ENCODE measurements around the gene LIPT1.
"Not testable (repeated sequence)": the region's sequence is repeated elsewhere in the genome, so short reads cannot be mapped to it uniquely, and the experiment has no call there.

LIPT1 gene

DNA sequence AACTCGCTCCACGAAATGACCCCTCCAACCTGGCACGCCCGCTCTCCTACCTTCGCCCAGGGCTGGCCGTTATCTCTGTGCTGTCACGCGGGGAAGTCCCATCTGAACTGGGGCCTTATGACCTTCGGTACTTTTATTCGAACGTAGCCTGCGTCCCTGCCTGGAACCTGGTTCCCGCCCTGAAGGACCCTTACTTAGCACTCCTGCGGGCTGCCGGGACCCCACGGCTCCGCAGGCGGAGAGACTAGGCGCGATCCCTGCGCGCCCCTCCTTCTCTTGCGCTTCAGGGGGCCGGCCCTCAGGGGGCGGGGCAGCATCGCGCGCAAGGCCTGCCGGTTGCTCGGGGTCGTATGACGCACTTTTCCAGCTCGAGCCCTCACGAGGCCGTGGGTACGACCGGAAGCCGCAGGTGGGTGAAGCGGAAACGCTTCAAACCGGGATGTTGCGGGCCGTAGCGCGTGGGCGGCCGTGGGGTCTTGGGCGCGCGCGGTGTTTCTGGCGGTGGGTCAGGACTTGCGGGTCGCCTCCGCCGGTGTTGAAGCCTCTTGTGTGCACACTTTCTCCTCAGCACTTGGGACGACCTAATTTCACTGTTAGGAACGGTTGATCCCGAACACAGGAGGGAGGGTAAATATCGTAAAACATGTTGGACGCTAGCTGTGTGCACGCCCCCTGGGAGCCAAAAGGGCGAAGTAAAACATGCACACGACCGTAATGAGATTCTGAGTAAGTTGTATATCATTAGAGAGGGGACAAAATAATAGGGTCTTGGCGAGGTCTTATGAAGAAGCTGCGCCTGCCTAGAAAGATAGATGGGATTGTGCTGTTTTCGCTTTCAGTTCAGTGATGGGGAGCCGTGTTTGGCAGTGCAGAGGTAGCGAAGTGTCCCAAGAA is at the start of gene LIPT1, which contains the start of gene TSGA10:
Gene LIPT1, plus strand, starts transcription at position 325 of the 894 bp plus-strand sequence. CDS start 6,991 bp downstream, outside the sequence.
Gene TSGA10, minus strand, starts transcription at position 300 of the 894 bp plus-strand sequence. CDS start 45,503 bp downstream, outside the sequence.
- Mint-ChIP-seq H3K27ac (peak within 1 kb of the TSS; percentile 86), H3K36me3 (ENCODE audit: low read depth) (peaks cover 24% of the 10 kb centered on the region), H3K4me3 (peak within 1 kb of the TSS; percentile 87), H3K4me1 (ENCODE audit: low read depth) (peaks cover 15% of the 10 kb centered on the region), H3K9me3 (no peaks in the 10 kb centered on the region), H3K27me3 (ENCODE audit: low read depth) (no peaks in the 10 kb centered on the region)
- DNase-seq (ENCODE audit: low spot score), result peak; percentile 95

DNA sequence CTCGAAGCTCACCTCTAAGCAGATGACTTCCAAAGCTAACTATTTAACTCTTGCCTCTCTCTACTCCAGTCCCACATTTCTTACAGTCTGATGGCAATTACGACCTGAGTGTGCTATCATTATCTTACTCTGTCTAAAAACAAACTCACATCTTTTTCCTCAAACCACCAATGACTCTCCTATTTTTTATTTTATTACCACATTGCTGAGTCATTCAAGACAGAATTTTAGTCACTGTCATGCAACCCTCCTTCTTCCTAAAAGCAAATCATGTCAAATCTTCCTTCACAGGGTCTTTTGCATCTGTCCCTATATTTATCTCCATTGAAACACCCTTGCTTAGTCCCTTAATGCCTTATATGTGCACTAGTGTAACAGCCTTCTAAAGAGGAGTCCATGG is 47.9 kb upstream of the LIPT1 start:
- DNase-seq (ENCODE audit: low spot score), result no peak
- no peaks in the 10 kb centered on the region for H3K36me3 Mint-ChIP-seq (ENCODE audit: low read depth)
- no peaks in the 10 kb centered on the region for H3K9me3 Mint-ChIP-seq
- no peak overlapping the region for H3K4me3 Mint-ChIP-seq
- H3K27me3 Mint-ChIP-seq (ENCODE audit: low read depth), result no peaks in the 10 kb centered on the region
- no peaks in the 10 kb centered on the region for H3K4me1 Mint-ChIP-seq (ENCODE audit: low read depth)
- no peak overlapping the region for H3K27ac Mint-ChIP-seq

DNA sequence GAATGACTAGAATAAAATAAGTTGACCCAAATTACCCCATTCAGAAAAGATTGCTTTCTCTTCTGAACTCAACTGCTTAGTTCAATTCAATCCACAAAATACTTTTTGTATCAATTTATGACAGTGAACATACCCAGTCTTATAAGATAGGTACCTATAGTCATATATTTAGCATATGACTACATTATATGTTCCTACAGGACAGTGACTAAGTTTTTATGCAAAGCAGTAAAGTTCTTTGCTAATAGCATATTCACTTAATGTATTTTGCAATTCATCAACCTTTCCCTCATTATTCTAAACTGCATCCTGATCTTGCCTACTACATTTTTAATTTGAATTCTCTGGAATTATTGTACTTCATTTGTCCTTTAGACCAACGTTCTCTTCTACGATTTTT is 43.5 kb upstream of the LIPT1 start:
- Mint-ChIP-seq H3K4me1 (ENCODE audit: low read depth) (no peaks in the 10 kb centered on the region), H3K27ac (no peak overlapping the region), H3K27me3 (ENCODE audit: low read depth) (peaks cover 6% of the 10 kb centered on the region), H3K36me3 (ENCODE audit: low read depth) (no peaks in the 10 kb centered on the region), H3K9me3 (no peaks in the 10 kb centered on the region), H3K4me3 (no peak overlapping the region)
- no peak for DNase-seq (ENCODE audit: low spot score)

DNA sequence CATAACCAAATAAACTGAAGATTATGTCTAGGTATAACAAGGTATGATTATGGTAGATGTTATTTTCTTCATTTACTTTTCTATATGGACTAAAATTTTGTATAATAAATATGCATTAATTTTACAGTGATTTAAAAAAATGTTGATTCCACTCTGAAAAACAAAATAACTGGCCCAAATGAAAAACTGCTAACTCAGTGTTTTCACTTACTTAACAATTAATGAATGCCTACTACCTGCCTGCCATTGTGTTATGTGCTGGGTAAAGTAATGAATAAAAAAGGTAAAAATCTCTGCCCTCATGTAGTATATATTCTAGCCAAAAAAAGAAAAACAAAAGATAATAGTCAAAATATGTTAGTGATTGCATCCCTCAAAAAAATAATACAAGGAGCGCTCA is 42.8 kb upstream of the LIPT1 start:
- H3K36me3 Mint-ChIP-seq (ENCODE audit: low read depth), result no peaks in the 10 kb centered on the region
- H3K4me3 Mint-ChIP-seq, result no peak overlapping the region
- H3K4me1 Mint-ChIP-seq (ENCODE audit: low read depth), result no peaks in the 10 kb centered on the region
- no peaks in the 10 kb centered on the region for H3K9me3 Mint-ChIP-seq
- DNase-seq (ENCODE audit: low spot score), result no peak
- H3K27ac Mint-ChIP-seq, result no peak overlapping the region
- H3K27me3 Mint-ChIP-seq (ENCODE audit: low read depth), result peaks cover 7% of the 10 kb centered on the region

DNA sequence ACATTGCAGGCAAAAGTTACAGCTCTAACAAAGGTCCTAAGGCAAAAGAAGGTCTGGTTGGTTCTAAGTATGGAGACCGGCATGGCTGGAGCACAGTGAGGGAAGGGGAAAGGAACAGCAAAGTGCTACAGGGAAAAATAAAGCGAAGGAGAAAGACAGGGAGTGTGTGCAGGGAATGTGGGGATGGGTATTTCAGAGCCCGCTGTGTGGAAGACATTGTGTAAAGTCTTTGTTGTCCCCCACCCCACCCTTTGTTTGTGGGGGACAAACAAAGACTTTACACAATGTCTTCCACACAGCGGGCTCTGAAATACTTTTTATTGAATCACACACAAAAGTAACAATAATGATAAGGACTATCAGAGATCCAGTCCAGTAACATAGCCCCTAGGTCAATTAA is 42.1 kb upstream of the LIPT1 start:
- no peaks in the 10 kb centered on the region for H3K36me3 Mint-ChIP-seq (ENCODE audit: low read depth)
- no peaks in the 10 kb centered on the region for H3K4me1 Mint-ChIP-seq (ENCODE audit: low read depth)
- H3K27ac Mint-ChIP-seq, result no peak overlapping the region
- no peak overlapping the region for H3K4me3 Mint-ChIP-seq
- peaks cover 7% of the 10 kb centered on the region for H3K27me3 Mint-ChIP-seq (ENCODE audit: low read depth)
- no peaks in the 10 kb centered on the region for H3K9me3 Mint-ChIP-seq
- DNase-seq (ENCODE audit: low spot score), result no peak

DNA sequence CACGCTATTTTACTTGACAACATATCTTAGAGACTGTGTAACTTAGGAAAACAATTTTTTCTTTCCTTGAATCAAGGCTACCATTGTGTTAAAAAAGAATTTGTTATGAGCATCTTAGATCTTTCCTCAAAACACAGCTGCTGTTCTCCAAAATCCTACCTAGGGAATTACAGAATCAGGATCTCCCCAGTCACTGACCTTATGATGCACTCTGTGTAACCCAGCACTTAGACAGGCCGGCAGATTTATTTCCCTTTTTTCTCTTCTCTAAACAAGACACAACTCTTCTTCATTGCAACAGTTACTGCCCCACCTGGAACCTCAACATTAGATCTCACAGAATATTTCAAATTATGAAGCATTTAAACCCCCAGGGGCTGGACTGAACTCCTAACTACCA is 26.8 kb upstream of the LIPT1 start:
- Mint-ChIP-seq H3K4me3 (no peak overlapping the region), H3K4me1 (ENCODE audit: low read depth) (no peaks in the 10 kb centered on the region), H3K27me3 (ENCODE audit: low read depth) (peaks cover 4% of the 10 kb centered on the region), H3K9me3 (peaks cover 28% of the 10 kb centered on the region), H3K36me3 (ENCODE audit: low read depth) (no peaks in the 10 kb centered on the region), H3K27ac (no peak overlapping the region)
- no peak for DNase-seq (ENCODE audit: low spot score)

DNA sequence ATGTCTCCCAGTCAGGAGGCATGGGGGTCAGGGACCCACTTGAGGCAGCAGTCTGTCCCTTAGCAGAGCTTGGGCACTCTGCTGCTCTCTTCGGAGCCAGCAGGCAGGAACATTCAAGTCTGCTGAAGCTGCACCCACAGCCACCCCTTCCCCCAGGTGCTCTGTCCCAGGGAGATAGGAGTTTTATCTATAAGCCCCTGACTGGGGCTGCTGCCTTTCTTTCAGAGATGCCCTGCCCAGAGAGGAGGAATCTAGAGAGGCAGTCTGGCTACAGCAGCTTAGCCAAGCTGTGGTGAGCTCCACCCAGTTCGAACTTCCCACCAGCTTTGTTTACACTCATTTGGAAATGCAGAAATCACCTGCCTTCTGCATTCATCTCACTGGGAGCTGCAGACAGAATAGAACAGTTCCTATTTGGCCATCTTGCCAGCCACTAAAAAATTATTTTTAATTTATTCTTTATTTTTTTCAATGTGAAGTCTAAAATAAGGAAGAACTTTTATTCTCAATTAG is 19.7 kb upstream of the LIPT1 start:
- not testable (repeated sequence) for H3K4me1 Mint-ChIP-seq (ENCODE audit: low read depth); H3K36me3 Mint-ChIP-seq (ENCODE audit: low read depth); H3K27ac Mint-ChIP-seq; DNase-seq (ENCODE audit: low spot score); H3K4me3 Mint-ChIP-seq
- Mint-ChIP-seq H3K27me3 (ENCODE audit: low read depth) (peaks cover 23% of the 10 kb centered on the region), H3K9me3 (peaks cover 34% of the 10 kb centered on the region)

DNA sequence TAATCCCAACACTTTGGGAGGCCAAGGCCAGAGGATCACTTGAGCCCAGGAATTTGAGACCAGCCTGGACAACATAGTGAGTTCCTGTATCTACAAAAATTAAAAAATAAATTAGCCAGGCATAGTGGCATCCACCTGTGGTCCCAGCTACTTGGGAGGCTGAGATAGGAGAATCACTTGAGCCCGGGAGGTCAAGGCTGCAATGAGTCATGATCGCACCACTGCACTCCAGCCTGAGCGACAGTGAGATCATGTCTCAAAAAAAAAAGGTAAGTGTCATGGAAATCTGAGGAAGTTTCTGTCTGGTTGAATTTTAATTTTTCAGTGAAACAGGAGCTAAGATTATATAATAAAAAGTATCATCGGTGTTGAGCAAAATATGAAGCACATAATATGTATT is 15.8 kb upstream of the LIPT1 start:
- H3K4me1 Mint-ChIP-seq (ENCODE audit: low read depth), result peaks cover 6% of the 10 kb centered on the region
- peaks cover 3% of the 10 kb centered on the region for H3K9me3 Mint-ChIP-seq
- H3K27me3 Mint-ChIP-seq (ENCODE audit: low read depth), result peaks cover 29% of the 10 kb centered on the region
- DNase-seq (ENCODE audit: low spot score), result no peak
- H3K36me3 Mint-ChIP-seq (ENCODE audit: low read depth), result no peaks in the 10 kb centered on the region
- no peak overlapping the region for H3K27ac Mint-ChIP-seq
- no peak overlapping the region for H3K4me3 Mint-ChIP-seq

DNA sequence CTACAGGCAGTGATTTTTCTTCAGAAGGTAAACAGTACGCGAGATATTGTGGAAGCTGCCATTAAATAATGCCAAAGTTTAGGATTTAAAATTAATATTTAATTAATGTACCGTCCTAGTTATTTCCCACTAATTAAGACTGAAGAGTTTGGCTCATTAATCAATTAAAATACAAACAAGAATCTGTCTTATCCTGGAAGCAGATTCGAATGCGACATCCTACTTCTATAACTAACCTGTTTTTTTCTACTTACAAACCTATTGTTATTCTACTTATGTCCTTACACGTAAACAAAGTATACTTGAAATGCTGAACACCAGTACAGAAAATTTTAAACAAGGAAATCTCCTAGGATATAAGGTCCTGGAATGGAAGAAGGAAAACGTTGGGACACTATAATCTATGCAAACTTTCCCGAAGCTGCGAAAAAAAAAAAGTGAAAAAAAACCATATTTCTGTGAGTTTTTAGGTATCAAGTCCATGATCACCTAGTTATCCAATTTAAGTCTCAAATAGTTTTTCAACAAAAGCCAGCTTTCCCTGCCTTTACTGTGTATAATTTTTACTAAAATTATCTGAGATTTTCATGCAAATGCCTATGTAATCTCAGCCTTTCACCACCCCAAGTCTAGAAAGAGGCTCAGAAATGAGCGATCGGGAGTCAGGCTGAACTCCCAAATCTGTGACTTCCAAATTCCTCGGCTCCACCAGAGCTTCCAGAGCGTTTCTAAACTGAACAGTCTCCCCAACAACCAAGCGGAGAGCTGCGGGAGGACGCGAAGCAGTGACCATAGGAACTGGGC is 14.5 kb upstream of the LIPT1 start:
- H3K4me3 Mint-ChIP-seq, result peak overlapping the region; percentile 93
- H3K4me1 Mint-ChIP-seq (ENCODE audit: low read depth), result peaks cover 6% of the 10 kb centered on the region
- H3K36me3 Mint-ChIP-seq (ENCODE audit: low read depth), result no peaks in the 10 kb centered on the region
- peaks cover 27% of the 10 kb centered on the region for H3K27me3 Mint-ChIP-seq (ENCODE audit: low read depth)
- no peaks in the 10 kb centered on the region for H3K9me3 Mint-ChIP-seq
- no peak for DNase-seq (ENCODE audit: low spot score)
- H3K27ac Mint-ChIP-seq, result peak overlapping the region; percentile 79

DNA sequence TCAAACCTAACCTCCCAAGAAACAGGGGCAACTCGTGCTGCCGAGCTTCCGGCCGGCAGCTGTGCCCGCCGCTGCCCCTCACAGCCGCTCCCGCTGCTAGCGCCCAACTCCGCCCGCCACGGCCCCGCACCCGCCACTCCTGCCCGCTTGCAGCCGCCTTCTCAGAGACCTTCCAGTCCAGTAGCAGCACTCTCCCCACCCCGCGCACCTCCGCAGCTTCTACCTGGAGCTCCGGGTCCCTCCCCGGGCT is 14.0 kb upstream of the LIPT1 start:
- Mint-ChIP-seq H3K27ac (peak overlapping the region; percentile 79), H3K27me3 (ENCODE audit: low read depth) (peaks cover 25% of the 10 kb centered on the region), H3K4me1 (ENCODE audit: low read depth) (peaks cover 6% of the 10 kb centered on the region), H3K9me3 (no peaks in the 10 kb centered on the region), H3K4me3 (peak overlapping the region; percentile 93), H3K36me3 (ENCODE audit: low read depth) (no peaks in the 10 kb centered on the region)
- no peak for DNase-seq (ENCODE audit: low spot score)

DNA sequence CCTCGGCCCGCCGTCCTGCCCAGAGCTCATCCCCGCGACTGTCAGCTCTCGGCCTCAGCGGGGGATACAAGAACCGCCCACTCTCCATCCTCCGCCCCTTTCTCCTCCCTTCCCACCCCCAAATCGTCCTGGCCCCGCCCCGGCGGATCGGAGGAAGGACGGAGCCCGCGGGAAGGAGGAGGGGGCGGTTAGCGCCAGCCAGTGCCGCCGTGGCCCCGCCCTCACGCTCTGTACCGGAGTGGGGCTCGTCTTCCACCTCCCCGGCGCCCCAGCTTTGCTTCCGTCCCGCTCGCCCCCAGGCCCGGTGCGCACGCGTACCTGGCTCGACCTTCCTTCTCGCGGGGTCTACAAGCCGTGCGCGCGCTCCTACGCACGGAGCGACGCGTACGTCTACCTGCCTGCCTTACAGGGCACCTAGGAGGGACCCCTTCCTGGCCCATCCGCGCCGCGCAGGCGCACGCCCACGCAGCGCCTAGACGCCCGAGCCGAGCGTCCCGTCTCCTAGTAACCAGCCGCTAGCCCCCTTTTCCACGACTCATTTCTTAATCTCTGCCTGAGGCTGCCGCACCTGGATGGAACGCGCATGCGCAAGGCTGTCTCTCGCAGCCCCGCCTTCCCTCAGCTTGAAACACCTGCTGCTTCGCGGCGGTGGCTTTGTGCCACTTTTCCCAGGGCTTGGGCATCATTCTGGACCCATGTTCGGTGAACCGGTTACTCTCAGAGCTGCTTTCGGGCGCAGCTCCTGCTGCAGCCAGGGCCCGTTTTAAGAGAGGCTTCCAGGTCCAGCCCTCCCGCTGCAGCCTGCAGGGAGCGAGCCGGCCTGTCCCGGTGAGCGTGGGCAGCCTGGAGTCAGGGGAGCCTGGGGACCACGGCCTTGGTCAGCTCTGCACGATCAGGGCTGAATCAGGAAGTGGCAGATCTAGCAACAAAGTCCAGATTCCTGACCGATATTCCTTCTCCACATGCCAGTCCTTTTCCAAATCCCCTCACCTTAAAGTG is 13.4 kb upstream of the LIPT1 start, which contains the start of gene C2orf15:
Gene C2orf15, plus strand, starts transcription at position 598 of the 999 bp plus-strand sequence. CDS start 8,852 bp downstream, outside the sequence.
- peaks cover 25% of the 10 kb centered on the region for H3K27me3 Mint-ChIP-seq (ENCODE audit: low read depth)
- H3K27ac Mint-ChIP-seq, result peak within 1 kb of the TSS; percentile 79
- no peaks in the 10 kb centered on the region for H3K9me3 Mint-ChIP-seq
- H3K4me3 Mint-ChIP-seq, result peak within 1 kb of the TSS; percentile 93
- DNase-seq (ENCODE audit: low spot score), result peak; percentile 93
- H3K4me1 Mint-ChIP-seq (ENCODE audit: low read depth), result peaks cover 6% of the 10 kb centered on the region
- H3K36me3 Mint-ChIP-seq (ENCODE audit: low read depth), result no peaks in the 10 kb centered on the region

DNA sequence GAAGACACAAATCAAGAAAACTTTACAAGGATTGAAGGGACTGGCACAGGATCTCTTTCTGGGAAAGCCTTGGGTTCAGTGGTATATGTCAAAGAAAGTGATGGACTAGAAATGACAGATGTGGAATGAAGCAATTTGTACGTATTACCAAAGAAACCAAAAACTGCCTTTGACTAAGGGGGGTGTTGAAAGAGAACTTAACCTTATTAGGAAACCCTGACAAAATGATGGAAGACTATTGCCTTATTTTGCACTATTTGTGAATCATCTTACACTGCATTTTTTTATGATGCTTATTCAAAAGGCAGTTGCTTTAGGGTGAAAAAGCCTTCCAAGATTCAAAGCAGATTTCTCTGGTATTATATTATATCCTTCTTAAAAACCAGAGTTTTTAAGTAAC is 4.1 kb upstream of the LIPT1 start:
- Mint-ChIP-seq H3K36me3 (ENCODE audit: low read depth) (peaks cover 3% of the 10 kb centered on the region), H3K27me3 (ENCODE audit: low read depth) (no peaks in the 10 kb centered on the region), H3K4me3 (no peak overlapping the region), H3K9me3 (no peaks in the 10 kb centered on the region), H3K27ac (no peak overlapping the region), H3K4me1 (ENCODE audit: low read depth) (peaks cover 5% of the 10 kb centered on the region)
- no peak for DNase-seq (ENCODE audit: low spot score)

DNA sequence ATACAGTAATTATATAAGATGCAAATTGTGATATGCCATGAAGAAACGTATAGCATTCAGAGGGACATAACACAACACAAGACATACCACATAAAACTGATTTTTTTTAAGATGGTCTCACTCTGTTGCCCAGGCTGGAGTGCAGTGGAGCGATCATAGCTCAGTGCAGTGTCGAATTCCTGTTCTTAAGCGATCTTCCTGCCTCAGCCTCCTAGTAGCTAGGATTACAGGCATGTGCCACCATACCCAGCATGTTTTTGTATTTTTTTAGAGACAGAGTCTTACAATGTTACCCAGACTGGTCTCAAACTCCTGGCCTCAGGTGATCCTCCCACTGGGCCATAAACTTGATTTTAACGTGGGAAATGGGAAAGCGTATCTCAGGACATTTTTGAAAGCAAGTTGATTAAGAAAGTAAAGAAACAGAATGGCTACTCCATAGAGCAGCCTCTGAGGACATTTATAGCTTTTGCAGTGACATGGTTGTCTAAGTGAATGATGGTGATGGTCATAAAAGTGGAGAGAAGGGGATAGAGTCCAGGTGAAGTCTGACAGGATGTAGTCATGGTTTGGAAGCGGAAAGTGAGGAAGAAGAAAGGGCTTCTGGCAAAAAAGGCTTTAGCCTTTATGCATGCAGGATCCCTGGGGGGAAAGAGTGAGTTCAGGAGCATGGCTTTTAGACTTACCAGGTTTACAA is 2.4 kb upstream of the LIPT1 start:
- DNase-seq (ENCODE audit: low spot score), result no peak
- Mint-ChIP-seq H3K9me3 (no peaks in the 10 kb centered on the region), H3K27me3 (ENCODE audit: low read depth) (no peaks in the 10 kb centered on the region), H3K4me3 (no peak overlapping the region), H3K4me1 (ENCODE audit: low read depth) (peaks cover 13% of the 10 kb centered on the region), H3K36me3 (ENCODE audit: low read depth) (peaks cover 12% of the 10 kb centered on the region), H3K27ac (no peak overlapping the region)

All from T-helper 2 cell treated with Interferon-gamma antibody and Interleukin-4, amounts not matched to agents 5 μg/mL and 100 μg/mL, for 36 hours (primary cell).